Dermis microvascular lymphatic vessel endothelial cell (primary cell): ENCODE measurements around the gene KCNK4. TPM values are rescaled to one million over a fixed set of nuclear protein-coding genes. Genes with fewer than 3 reads are reported as not detected.
"Not testable (repeated sequence)": the region's sequence is repeated elsewhere in the genome, so short reads cannot be mapped to it uniquely, and the experiment has no call there.

Experiments
- DNase-seq, 2 donors: peaks; one replicate each; pipeline versions ENCODE4 v3.0.0 to v3.0.0-alpha.2; 2010; ENCODE audit warnings: low read depth in 2 of 2
- total RNA-seq: library from RNA; depleted of rRNA; stranded (reverse); fragments of >200 nt; gene quantifications from 2 replicates; pipeline ENCODE4 v1.2.1, GENCODE V29; 2014

KCNK4 gene
- total RNA-seq: not detected in 2 replicates

GRCh38 chr11:64291262-64291751 is at the start of gene KCNK4:
Gene KCNK4, plus strand, starts transcription at chr11:64291302. Its CDS starts 1,717 bp downstream, at chr11:64293019.
- no peak for DNase-seq

- peak in 1 of 2 donors; percentile 100 for DNase-seq
Observed at GRCh38 chr11:64241491-64242374, 49.4 kb upstream of the KCNK4 start.

GRCh38 chr11:64243236-64243854 is 47.8 kb upstream of the KCNK4 start:
- no peak for DNase-seq

- DNase-seq: no peak
Observed at GRCh38 chr11:64244107-64244506, 47.0 kb upstream of the KCNK4 start.

GRCh38 chr11:64244966-64245365 is 46.1 kb upstream of the KCNK4 start:
- no peak for DNase-seq

GRCh38 chr11:64245401-64245796 is 45.7 kb upstream of the KCNK4 start:
- no peak for DNase-seq

- peak in 1 of 2 donors; percentile 90 for DNase-seq
Observed at GRCh38 chr11:64245797-64246620, 45.1 kb upstream of the KCNK4 start.

- DNase-seq: not testable (repeated sequence)
Observed at GRCh38 chr11:64246621-64246870, 44.6 kb upstream of the KCNK4 start.

- peak; percentile 51 to 89 for DNase-seq
Observed at GRCh38 chr11:64246871-64247728, 44.0 kb upstream of the KCNK4 start, which contains the start of gene PPP1R14B. Gene PPP1R14B, minus strand, starts transcription at chr11:64246943. Its CDS starts 270 bp downstream, at chr11:64246673.

- no peak for DNase-seq
Observed at GRCh38 chr11:64247729-64248531, 43.2 kb upstream of the KCNK4 start.

GRCh38 chr11:64248578-64248977 is 42.5 kb upstream of the KCNK4 start:
- DNase-seq: no peak

- DNase-seq: no peak
Observed at GRCh38 chr11:64249038-64249437, 42.1 kb upstream of the KCNK4 start.

- DNase-seq: no peak
Observed at GRCh38 chr11:64249563-64250414, 41.3 kb upstream of the KCNK4 start.

- no peak for DNase-seq
Observed at GRCh38 chr11:64250415-64251015, 40.6 kb upstream of the KCNK4 start.

GRCh38 chr11:64251016-64251752 is 39.9 kb upstream of the KCNK4 start, which contains the start of gene PLCB3:
Gene PLCB3, plus strand, starts transcription at chr11:64251530. Its CDS starts 120 bp downstream, at chr11:64251650.
- DNase-seq: peak in 1 of 2 donors; percentile 54

GRCh38 chr11:64251753-64252002 is 39.4 kb upstream of the KCNK4 start:
- no peak for DNase-seq

GRCh38 chr11:64252003-64252872 is 38.9 kb upstream of the KCNK4 start:
- no peak for DNase-seq
